Medulla oblongata (tissue), 1 donor: ENCODE data around the gene ASS1.
A peak's percentile ranks its signal among the peaks of the same experiment; 100 is the strongest.

Experiments used
- DNase-seq: peaks from one replicate; pipeline ENCODE4 v3.0.0-alpha.2; 2015; ENCODE audit errors: extremely low spot score

Gene ASS1

GRCh38 chr9:130454096-130454811 lies 9.5 kb downstream of the ASS1 start:
- no peak for DNase-seq

- DNase-seq = no peak
Observed at GRCh38 chr9:130454812-130455325, 10.1 kb downstream of the ASS1 start.

- no peak for DNase-seq
Observed at GRCh38 chr9:130458027-130458803, 13.5 kb downstream of the ASS1 start.

- no peak for DNase-seq
Observed at GRCh38 chr9:130458804-130459067, 14.0 kb downstream of the ASS1 start.

GRCh38 chr9:130459151-130459550 lies 14.4 kb downstream of the ASS1 start:
- no peak for DNase-seq

GRCh38 chr9:130459941-130460669 lies 15.3 kb downstream of the ASS1 start:
- peak; percentile 54 for DNase-seq

- peak; percentile 69 for DNase-seq
Observed at GRCh38 chr9:130461218-130461630, 16.5 kb downstream of the ASS1 start.

GRCh38 chr9:130461731-130462130 lies 17.0 kb downstream of the ASS1 start:
- DNase-seq = no peak

GRCh38 chr9:130462685-130463540 lies 18.2 kb downstream of the ASS1 start:
- DNase-seq = no peak

- DNase-seq = no peak
Observed at GRCh38 chr9:130463763-130464745, 19.3 kb downstream of the ASS1 start.

GRCh38 chr9:130465383-130466096 lies 20.8 kb downstream of the ASS1 start:
- DNase-seq = no peak

- no peak for DNase-seq
Observed at GRCh38 chr9:130466537-130467217, 21.9 kb downstream of the ASS1 start.

GRCh38 chr9:130467316-130467715 lies 22.6 kb downstream of the ASS1 start:
- DNase-seq = no peak

- DNase-seq = no peak
Observed at GRCh38 chr9:130468566-130468965, 23.8 kb downstream of the ASS1 start.

- DNase-seq = no peak
Observed at GRCh38 chr9:130470269-130470668, 25.5 kb downstream of the ASS1 start.

GRCh38 chr9:130470950-130471349 lies 26.2 kb downstream of the ASS1 start:
- DNase-seq = no peak

GRCh38 chr9:130471411-130472183 lies 26.8 kb downstream of the ASS1 start:
- DNase-seq = no peak

GRCh38 chr9:130472184-130472705 lies 27.5 kb downstream of the ASS1 start:
- DNase-seq = no peak
